IPS DF 4.7 (cell line): ENCODE data around the gene PIGN.

Experiments
- DNase-seq: peaks from one replicate; pipeline ENCODE4 v3.0.0-alpha.2; 2013; ENCODE audit warnings: low spot score; ENCODE audit errors: extremely low read depth

PIGN gene

DNA sequence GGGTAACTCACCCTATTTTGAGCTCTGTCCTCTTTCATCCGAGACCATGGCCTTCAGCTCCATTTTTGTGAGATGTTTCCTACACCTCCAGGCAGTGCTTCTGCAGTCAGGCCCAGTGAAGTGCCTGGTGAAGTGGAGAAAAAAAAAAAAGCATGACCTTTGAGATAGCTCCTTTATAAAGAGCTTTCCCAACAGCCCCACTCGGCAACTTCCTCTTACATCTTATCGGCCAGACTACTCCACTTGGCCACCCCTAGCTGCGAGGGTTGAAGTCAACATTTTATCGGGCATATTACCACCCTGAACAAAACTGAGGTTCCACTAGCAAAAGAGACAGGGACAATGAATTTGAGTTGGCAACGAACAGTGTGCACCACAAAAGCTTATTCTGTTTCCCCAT, 169.2 kb downstream of the PIGN start:
- no peak for DNase-seq

DNA sequence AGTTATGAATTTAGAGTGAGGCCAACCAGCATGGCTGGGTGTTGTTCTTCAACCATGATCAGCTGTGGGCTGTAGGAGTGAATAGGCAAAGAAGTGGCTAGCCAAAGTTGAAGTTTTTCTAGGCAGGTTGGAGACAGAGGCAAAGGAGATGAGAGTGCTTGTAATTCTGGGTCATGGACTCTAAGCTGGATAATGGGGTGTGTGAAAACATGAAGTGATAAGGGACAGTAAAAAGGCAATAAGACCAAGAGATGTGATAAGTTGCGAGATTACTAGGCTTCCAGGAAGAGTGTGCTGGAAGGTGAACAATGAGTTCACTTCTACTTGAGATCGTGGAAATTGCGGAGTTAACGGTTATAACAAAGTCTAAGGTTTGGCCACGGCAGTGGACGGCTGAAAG, 175.4 kb downstream of the PIGN start:
- DNase-seq = no peak

DNA sequence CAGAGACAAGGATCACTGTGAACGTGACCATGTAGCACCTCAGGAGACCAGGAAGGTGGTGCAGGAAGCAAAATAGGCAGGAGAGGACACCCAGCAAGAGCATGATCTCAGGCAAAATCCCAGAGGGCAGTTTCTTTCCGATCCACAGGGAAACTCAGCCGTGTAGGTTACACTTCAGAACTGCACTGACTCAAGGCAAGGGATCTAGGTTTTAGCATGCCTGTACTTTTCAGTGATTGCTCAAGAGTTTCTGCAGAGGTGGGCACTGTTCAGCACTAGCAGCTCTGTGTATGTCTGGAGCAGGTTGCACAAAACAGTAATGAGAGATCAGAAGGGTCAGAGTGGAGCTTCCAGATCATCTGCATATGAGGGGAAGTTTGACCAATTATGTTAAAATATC, 177.3 kb downstream of the PIGN start:
- no peak for DNase-seq

DNA sequence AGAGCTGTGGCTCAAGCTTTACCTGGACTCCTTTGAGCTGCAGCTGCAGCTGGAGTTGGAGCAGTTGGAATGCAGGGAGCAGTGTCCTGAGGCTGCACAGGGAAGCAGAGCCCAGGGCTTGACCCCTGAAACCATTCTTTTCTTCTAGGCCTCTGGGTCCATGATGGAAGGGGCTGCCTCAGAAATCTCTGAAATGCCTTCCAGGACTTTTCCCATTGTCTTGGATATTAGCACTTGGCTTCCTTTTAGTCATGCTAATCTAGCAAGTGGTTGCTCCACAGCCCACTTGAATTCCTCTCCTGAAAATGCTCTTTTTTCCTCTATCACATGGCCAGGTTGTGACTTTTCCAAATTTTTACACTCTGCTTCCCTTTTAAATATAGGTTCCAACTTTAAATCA, 185.5 kb downstream of the PIGN start:
- peak; percentile 83 for DNase-seq

DNA sequence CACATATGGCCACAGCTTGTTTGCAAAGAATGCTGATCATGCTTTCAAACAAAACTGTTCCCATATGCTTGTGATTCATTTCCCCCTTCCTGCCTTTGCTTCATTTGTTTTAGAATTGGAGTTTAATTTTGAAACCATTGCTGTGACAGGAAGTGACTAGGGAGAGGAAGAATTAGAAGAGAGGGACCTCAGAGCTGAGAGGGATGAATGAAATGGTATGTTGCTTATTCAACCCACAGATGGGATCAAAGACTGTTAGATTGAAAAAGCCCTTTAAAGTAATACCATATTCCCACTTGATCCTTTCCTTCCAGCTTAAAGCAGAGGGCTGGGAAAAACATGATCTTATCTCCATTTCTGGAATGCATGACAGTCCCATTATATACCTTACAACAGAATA, 187.9 kb downstream of the PIGN start:
- DNase-seq = no peak

DNA sequence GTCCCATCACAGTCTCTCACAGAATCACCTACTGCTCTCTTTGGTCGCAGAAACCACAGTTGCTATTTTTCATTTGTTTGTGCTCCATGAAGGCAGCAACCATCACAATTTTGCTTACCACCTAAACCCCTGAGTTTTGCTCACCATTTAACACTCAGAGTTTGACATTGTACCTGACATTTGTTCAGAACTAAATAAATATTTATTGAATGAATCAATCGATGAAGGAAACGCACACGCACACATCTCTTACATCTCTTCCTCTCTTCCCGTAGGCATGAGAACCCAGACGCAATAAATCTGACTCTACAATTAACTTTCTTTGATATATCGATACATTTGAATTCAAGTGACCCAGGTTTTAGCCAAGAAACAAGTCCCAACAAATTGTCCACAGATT, 188.5 kb downstream of the PIGN start:
- no peak for DNase-seq

DNA sequence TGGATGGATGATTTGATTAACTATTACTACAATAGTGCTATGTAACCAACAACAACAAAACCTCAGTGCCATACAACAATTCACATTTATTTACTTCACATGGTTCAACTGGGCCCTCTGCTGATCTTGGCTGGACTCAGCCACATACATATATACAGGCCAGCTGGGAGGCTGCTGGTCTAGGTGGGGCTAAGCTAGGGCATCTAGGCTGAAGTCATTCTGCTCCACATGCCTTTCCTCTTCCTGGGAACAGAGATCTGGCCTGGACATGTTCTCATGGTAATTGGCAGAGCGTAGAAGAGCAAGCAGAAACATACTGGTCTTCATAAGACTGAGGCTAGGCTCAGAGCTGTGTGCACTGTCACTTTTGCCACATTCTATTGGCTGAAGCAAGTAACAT, 191.2 kb downstream of the PIGN start:
- no peak for DNase-seq

DNA sequence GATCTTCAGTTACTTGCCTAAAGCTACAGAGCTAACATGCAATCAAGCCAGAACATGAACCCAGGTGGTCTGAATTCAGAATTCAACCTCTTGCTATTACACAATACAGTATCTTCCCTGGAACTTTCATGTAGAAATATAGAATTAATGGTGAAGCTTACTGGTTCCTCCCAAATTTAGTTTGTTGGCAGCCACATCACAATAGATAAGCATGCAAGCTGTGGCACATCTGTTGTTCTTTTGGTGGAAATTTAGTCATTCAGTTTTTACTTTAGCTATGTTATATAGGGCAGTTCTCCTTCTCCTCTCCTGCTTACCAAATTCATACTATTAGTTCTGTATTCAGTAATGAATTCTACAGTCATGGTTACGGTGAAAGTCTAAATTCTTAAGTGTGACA, 193.0 kb downstream of the PIGN start:
- DNase-seq = no peak

DNA sequence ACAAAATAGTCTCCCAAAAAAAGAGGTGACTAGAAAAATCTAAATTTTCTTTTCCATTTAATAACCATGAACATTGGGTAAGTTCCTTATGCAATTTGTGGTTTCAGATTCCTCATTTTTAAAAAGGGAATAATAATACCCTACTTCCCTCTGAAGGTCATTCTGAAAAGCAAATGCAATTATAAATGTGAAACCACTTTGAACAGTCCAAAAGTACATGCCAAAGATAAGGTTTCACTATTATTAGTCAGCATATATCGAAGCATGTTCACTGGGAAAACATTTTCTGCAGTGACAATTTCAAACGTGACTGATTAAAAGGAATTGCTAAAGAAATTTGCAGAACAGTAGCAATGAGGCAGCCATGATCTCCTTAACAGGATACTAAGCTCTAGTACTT, 193.9 kb downstream of the PIGN start:
- DNase-seq = no peak

DNA sequence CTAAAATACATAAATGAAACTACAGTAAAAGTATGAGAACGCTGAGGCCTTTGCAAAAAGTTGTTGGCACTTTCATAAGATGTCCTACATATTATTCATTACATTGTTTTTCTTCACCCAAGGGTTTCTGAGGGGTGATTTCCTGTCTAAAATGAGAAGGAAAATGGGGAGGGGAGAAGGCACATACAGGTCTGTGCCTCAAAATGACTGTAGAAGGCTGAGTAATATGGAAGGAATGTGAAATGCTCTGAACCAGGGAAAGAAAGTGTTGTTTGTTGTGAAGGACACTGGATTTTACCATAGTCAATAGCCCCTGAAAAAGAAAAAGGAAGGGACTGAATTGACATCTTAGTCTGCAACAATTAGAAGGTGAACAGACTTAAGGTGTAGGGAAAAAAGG, 194.6 kb downstream of the PIGN start:
- no peak for DNase-seq

DNA sequence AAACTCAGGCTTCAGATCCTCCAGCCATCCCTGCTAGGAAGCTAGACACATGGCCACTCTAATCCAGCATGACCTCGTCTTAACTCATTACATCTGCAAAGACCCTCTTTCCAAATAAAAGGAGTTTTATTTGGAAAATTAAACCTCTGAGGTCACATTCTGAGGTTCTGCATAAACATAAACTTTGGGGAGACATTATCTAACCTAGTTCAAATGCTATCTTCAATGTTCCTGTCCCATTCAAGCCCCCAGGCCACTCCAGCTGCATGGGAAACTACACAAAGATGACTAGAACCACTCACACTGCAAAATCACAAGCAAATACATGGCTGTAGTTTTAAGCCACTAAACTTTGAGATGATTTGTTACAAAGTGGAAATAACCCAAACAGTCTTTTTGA, 195.0 kb downstream of the PIGN start:
- DNase-seq = no peak

DNA sequence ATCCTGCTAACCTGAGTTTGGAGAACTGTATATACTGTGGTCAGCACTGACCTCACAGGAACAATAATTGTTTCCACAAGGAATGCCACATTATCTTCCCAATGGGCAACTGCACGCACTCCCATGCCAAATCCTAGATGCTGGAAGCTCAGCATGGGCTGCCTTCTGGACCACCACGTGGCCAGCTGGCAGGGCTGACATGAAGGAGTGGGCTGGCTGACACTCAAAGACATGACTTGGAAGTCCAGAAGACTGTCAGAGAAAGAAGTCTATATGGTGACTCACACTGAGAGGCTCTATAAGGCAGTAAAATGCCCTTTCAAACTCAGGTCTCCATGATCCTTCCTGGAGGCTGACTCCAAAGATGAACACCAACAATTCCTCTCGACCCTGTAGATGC, 195.7 kb downstream of the PIGN start:
- DNase-seq = no peak
